H1 (cell line): ENCODE results near the gene FXYD3. TPM values are rescaled to one million over a fixed set of nuclear protein-coding genes. Genes with fewer than 3 reads are reported as not detected.

Experiments used
- CTCF ChIA-PET: fragments of 300-600 bp; sonication (Branson Sonifier 250); formaldehyde crosslinking; loops from one replicate; lab custom pipeline; 2021; ENCODE audit not compliant: partially characterized antibody; lab: Charles Lee
- POLR2A ChIA-PET: fragments of 300-600 bp; sonication (Branson Sonifier 250); formaldehyde crosslinking; loops from one replicate; lab custom pipeline; 2021; ENCODE audit warnings: inconsistent platforms; ENCODE audit not compliant: partially characterized antibody; lab: Charles Lee
- DNase-seq, 2 experiments: peaks; one replicate each; pipeline versions ENCODE4 v3.0.0 to v3.0.0-alpha.2; 2010 to 2022; ENCODE audit warnings: low spot score in 2 of 2, low read depth in 1 of 2, mixed read lengths in 1 of 2
- FAIRE-seq: peaks from 2 replicates; lab custom pipeline; 2011; peaks lifted over from hg19 to GRCh38; lab: Jason Lieb, UNC
- H2AFZ ChIP-seq: 2 replicates; pipeline ENCODE4 v1.8.1; 2012; ENCODE audit warnings: low read length, inconsistent platforms
- H2AK5ac ChIP-seq: 2 replicates; pipeline ENCODE4 v1.6.1; 2013; ENCODE audit warnings: low read depth, low read length
- H2BK120ac ChIP-seq: replicated peaks from 2 replicates; pipeline ENCODE3; 2013; ENCODE audit warnings: low read depth, low read length, inconsistent platforms
- H2BK12ac ChIP-seq: 2 replicates; pipeline ENCODE4 v1.6.1; 2013; ENCODE audit warnings: low read depth, low read length
- H2BK15ac ChIP-seq: 2 replicates; pipeline ENCODE4 v1.6.1; 2013; ENCODE audit warnings: low read length
- H2BK20ac ChIP-seq: 2 replicates; pipeline ENCODE4 v1.6.1; 2013; ENCODE audit warnings: low read length
- H2BK5ac ChIP-seq: 2 replicates; pipeline ENCODE4 v1.6.1; 2013; ENCODE audit warnings: low read depth, low read length
- H3K14ac ChIP-seq: 2 replicates; pipeline ENCODE4 v1.6.1; 2013; ENCODE audit warnings: inconsistent platforms; ENCODE audit not compliant: insufficient read length
- H3K18ac ChIP-seq: 2 replicates; pipeline ENCODE4 v1.6.1; 2013; ENCODE audit warnings: low read length; ENCODE audit errors: extremely low read depth
- H3K23ac ChIP-seq: 2 replicates; pipeline ENCODE4 v1.6.1; 2013; ENCODE audit warnings: inconsistent platforms; ENCODE audit not compliant: insufficient read length
- H3K23me2 ChIP-seq: 2 replicates; pipeline ENCODE4 v1.6.1; 2013; ENCODE audit warnings: low read depth, low read length
- H3K27ac ChIP-seq: 2 replicates; pipeline ENCODE4 v1.6.1; 2011; ENCODE audit warnings: low read depth, low read length, inconsistent platforms
- H3K27me3 ChIP-seq, 4 experiments: replicated peaks in 1 of 4; 1 replicate in 1 of 4; 2 replicates in 3 of 4; pipeline versions ENCODE4 v1.6.1 to v1.8.1; 2011 to 2013; ENCODE audit warnings: low read length in 3 of 4, mild to moderate bottlenecking in 3 of 4, inconsistent platforms in 2 of 4, mixed read lengths in 2 of 4, moderate library complexity in 1 of 4; ENCODE audit not compliant: control insufficient read depth in 3 of 4, insufficient read depth in 3 of 4; ENCODE audit errors: extremely low read depth in 1 of 4
- H3K36me3 ChIP-seq, 4 experiments: 2 replicates each; pipeline versions ENCODE4 v1.6.1 to v1.8.1; 2011 to 2013; ENCODE audit warnings: mild to moderate bottlenecking in 4 of 4, low read length in 3 of 4, moderate library complexity in 2 of 4, control low read depth in 1 of 4, inconsistent platforms in 1 of 4; ENCODE audit not compliant: insufficient read depth in 4 of 4, control insufficient read depth in 2 of 4
- H3K4ac ChIP-seq: replicated peaks from 2 replicates; pipeline ENCODE3; 2013; ENCODE audit warnings: low read length, low read depth, mixed read lengths, inconsistent platforms; ENCODE audit not compliant: insufficient read length
- H3K4me1 ChIP-seq, 4 experiments: replicated peaks in 1 of 4; 1 replicate in 1 of 4; 2 replicates in 3 of 4; pipeline versions ENCODE4 v1.6.1 to v1.8.1; 2011 to 2013; ENCODE audit warnings: low read length in 3 of 4, inconsistent platforms in 2 of 4, mixed read lengths in 1 of 4; ENCODE audit not compliant: insufficient read depth in 4 of 4, control insufficient read depth in 3 of 4
- H3K4me2 ChIP-seq, 2 experiments: 2 replicates each; pipeline versions ENCODE4 v1.6.1 to v1.8.1; 2011 to 2013; ENCODE audit warnings: low read depth in 2 of 2, low read length in 2 of 2, control low read depth in 1 of 2, inconsistent platforms in 1 of 2, mild to moderate bottlenecking in 1 of 2; ENCODE audit not compliant: insufficient read depth in 1 of 2
- H3K4me3 ChIP-seq, 4 experiments: fragments of 200-600, 300-600 bp in 1 of 4; sonication (generic), shearing (Covaris generic), sonication (Bioruptor Twin) in 1 of 4; 2 replicates each; pipeline versions ENCODE4 v1.5.1 to v1.8.1; 2011 to 2016; ENCODE audit warnings: low read length in 4 of 4, low read depth in 3 of 4, control low read depth in 2 of 4, inconsistent platforms in 2 of 4, mild to moderate bottlenecking in 2 of 4, mixed read lengths in 1 of 4, moderate library complexity in 1 of 4; ENCODE audit not compliant: insufficient read depth in 2 of 4; ENCODE audit errors: extremely low read depth in 1 of 4
- H3K56ac ChIP-seq: replicated peaks from 2 replicates; pipeline ENCODE3; 2013; ENCODE audit warnings: low read depth, mild to moderate bottlenecking, mixed read lengths, low read length, inconsistent platforms; ENCODE audit not compliant: insufficient read length
- H3K79me1 ChIP-seq: 2 replicates; pipeline ENCODE4 v1.6.1; 2013; ENCODE audit warnings: low read depth, low read length, control low read depth
- H3K79me2 ChIP-seq, 2 experiments: 2 replicates each; pipeline versions ENCODE4 v1.6.1 to v1.8.1; 2012 to 2013; ENCODE audit warnings: low read length in 2 of 2, mild to moderate bottlenecking in 2 of 2, inconsistent platforms in 1 of 2; ENCODE audit not compliant: insufficient read depth in 2 of 2, control insufficient read depth in 1 of 2
- H3K9ac ChIP-seq, 4 experiments: replicated peaks in 1 of 4; 1 replicate in 1 of 4; 2 replicates in 3 of 4; pipeline versions ENCODE4 v1.6.1 to v1.8.1; 2011 to 2013; ENCODE audit warnings: low read depth in 3 of 4, low read length in 3 of 4, control low read depth in 2 of 4, mild to moderate bottlenecking in 2 of 4, moderate library complexity in 2 of 4, inconsistent platforms in 1 of 4; ENCODE audit errors: extremely low read depth in 1 of 4
- H3K9me3 ChIP-seq, 2 experiments: 2 replicates each; pipeline versions ENCODE4 v1.6.1 to v1.8.1; 2012 to 2013; ENCODE audit warnings: mild to moderate bottlenecking in 2 of 2, moderate library complexity in 2 of 2, control low read depth in 1 of 2, inconsistent platforms in 1 of 2, low read depth in 1 of 2, low read length in 1 of 2, mixed read lengths in 1 of 2; ENCODE audit not compliant: insufficient read depth in 2 of 2
- H4K20me1 ChIP-seq, 2 experiments: replicated peaks in 1 of 2; 2 replicates each; pipeline versions ENCODE3 to v1.8.1; 2011 to 2013; ENCODE audit warnings: inconsistent platforms in 2 of 2, low read length in 2 of 2, mild to moderate bottlenecking in 1 of 2; ENCODE audit not compliant: insufficient read depth in 2 of 2, control insufficient read depth in 1 of 2
- H4K5ac ChIP-seq: 2 replicates; pipeline ENCODE4 v1.6.1; 2013; ENCODE audit warnings: low read length, low read depth, mixed read lengths, inconsistent platforms; ENCODE audit not compliant: insufficient read length
- H4K8ac ChIP-seq: 2 replicates; pipeline ENCODE4 v1.8.0; 2013; ENCODE audit warnings: mild to moderate bottlenecking, moderate library complexity, low read length, inconsistent platforms; ENCODE audit not compliant: insufficient read depth; ENCODE audit errors: extremely low read depth
- H4K91ac ChIP-seq: replicated peaks from 2 replicates; pipeline ENCODE3; 2013; ENCODE audit warnings: low read length, mixed read lengths, inconsistent platforms; ENCODE audit not compliant: insufficient read length
- BRCA1 ChIP-seq: IDR thresholded peaks from 2 replicates; pipeline ENCODE4 v1.6.1; 2012; ENCODE audit warnings: low read depth, low read length, improper control_type of control experiment
- CHD1 ChIP-seq: IDR thresholded peaks from 2 replicates; pipeline ENCODE4 v1.6.1; 2012; ENCODE audit warnings: low read depth, low read length, improper control_type of control experiment
- EP300 ChIP-seq, 2 experiments: IDR thresholded peaks; 1 replicate in 1 of 2; 2 replicates in 1 of 2; pipeline ENCODE4 v1.6.1; 2011 to 2012; ENCODE audit warnings: low read depth in 2 of 2, low read length in 2 of 2, mild to moderate bottlenecking in 2 of 2, borderline replicate concordance in 1 of 2, inconsistent platforms in 1 of 2, moderate library complexity in 1 of 2
- EZH2 ChIP-seq: fragments of 200-600 bp; sonication (generic); IDR thresholded peaks from 2 replicates; pipeline ENCODE4 v1.7.1; 2012; ENCODE audit warnings: low read depth, mild to moderate bottlenecking, moderate library complexity, low read length, inconsistent platforms; ENCODE audit not compliant: severe bottlenecking
- HDAC6 ChIP-seq: IDR thresholded peaks from one replicate; pipeline ENCODE4 v1.7.1; 2012; ENCODE audit warnings: low read depth, mild to moderate bottlenecking, inconsistent platforms, low read length, moderate library complexity
- RAD21 ChIP-seq, 2 experiments: IDR thresholded peaks in 1 of 2; conservative IDR thresholded peaks in 1 of 2; 2 replicates each; pipeline ENCODE4 v1.6.1; 2011; ENCODE audit warnings: low read depth in 2 of 2, low read length in 2 of 2, improper control_type of control experiment in 1 of 2, inconsistent platforms in 1 of 2, mild to moderate bottlenecking in 1 of 2, moderate library complexity in 1 of 2
- SIRT6 ChIP-seq: IDR thresholded peaks from one replicate; pipeline ENCODE4 v1.7.1; 2012; ENCODE audit warnings: low read length, inconsistent platforms
- SIX5 ChIP-seq: IDR thresholded peaks from 2 replicates; pipeline ENCODE4 v1.6.1; 2011; ENCODE audit warnings: mild to moderate bottlenecking, low read depth, low read length
- SP1 ChIP-seq: IDR thresholded peaks from 2 replicates; pipeline ENCODE4 v1.6.1; 2011; ENCODE audit warnings: low read depth, low read length
- SUZ12 ChIP-seq: fragments of 200-600 bp; sonication (generic); IDR thresholded peaks from 2 replicates; pipeline ENCODE4 v1.6.1; 2012; ENCODE audit warnings: mild to moderate bottlenecking, inconsistent platforms, low read length, moderate library complexity, mixed read lengths
- TAF7 ChIP-seq: optimal IDR thresholded peaks from 2 replicates; pipeline ENCODE3; 2011; ENCODE audit warnings: low read depth, mild to moderate bottlenecking, inconsistent platforms, low read length, moderate library complexity, borderline replicate concordance
- WGBS, 2 experiments: shearing (Covaris generic) in 1 of 2; methylation state at CpG; one replicate each; pipeline versions ENCODE4 v1.1.6 to v1.1.7; 2013 to 2015; ENCODE audit warnings: low lambda C conversion rate in 2 of 2, mixed read lengths in 2 of 2, inconsistent platforms in 1 of 2, low coverage in 1 of 2, missing lambda C conversion rate in 1 of 2; ENCODE audit not compliant: insufficient replicate concordance in 2 of 2, insufficient coverage in 1 of 2, insufficient read length in 1 of 2; ENCODE audit errors: extremely low coverage in 1 of 2, missing lambda C conversion rate in 1 of 2; 5-methylcytosine and 5-hydroxymethylcytosine counted together
- polyA plus RNA-seq, 7 experiments: library from polyadenylated mRNA; depleted of rRNA in 3 of 7; stranded (reverse) in 5 of 7; unstranded in 2 of 7; fragments of >200 nt in 5 of 7; fragments of 200-250 nt in 2 of 7; gene quantifications; 1 replicate in 5 of 7; 2 replicates in 1 of 7; 4 replicates in 1 of 7; pipeline versions ENCODE4 v1.2.1 to v1.2.3, GENCODE V29; 2011 to 2013; ENCODE audit warnings: missing spikeins in 2 of 7, mixed read lengths in 2 of 7
- total RNA-seq: library from RNA; stranded (reverse); fragmentation: NEBNext Ultra II Directional; extraction: Animal tissue kit (Norgen Biotek cat#: 25700); gene quantifications from 2 replicates; pipeline ENCODE4 v1.2.1, GENCODE V29; 2021

FXYD3 gene
- total and polyA plus RNA-seq, 2 of the 8 experiments (the other 6 are each of a cell fraction or from before 2014, with no cell fraction given) = 0.33 TPM; not detected in 1

- Histone ChIP-seq H3K23me2 (peaks cover 4% of the 10 kb centered on the region), H3K9ac (no peak overlapping the region), H2AFZ (no peak overlapping the region), H3K9me3 (no peaks in the 10 kb centered on the region), H2BK20ac (no peak overlapping the region), H3K79me2 (no peaks in the 10 kb centered on the region), H4K91ac (no peak overlapping the region), H4K5ac (no peak overlapping the region), H3K4me2 (no peak overlapping the region), H2BK120ac (no peak overlapping the region), H3K18ac (no peak overlapping the region), H3K4ac (no peak overlapping the region), H3K27me3 (no peaks in the 10 kb centered on the region; a peak in 1 of 7 replicates), H3K4me1 (peaks cover 3 to 11% (median 6%) of the 10 kb centered on the region in 4 experiments; a peak in 5 of 7 replicates), H3K36me3 (no peaks in the 10 kb centered on the region), H4K20me1 (no peaks in the 10 kb centered on the region), H3K23ac (no peak overlapping the region), H4K8ac (no peak overlapping the region), H3K4me3 (no peak overlapping the region), H3K79me1 (no peaks in the 10 kb centered on the region), H2AK5ac (no peak overlapping the region), H3K27ac (no peak overlapping the region), H2BK15ac (0 out of 2 replicates have a peak overlapping the region, but pooled peaks have one; percentile 3), H3K56ac (no peak overlapping the region), H3K14ac (no peak overlapping the region), H2BK12ac (no peak overlapping the region), H2BK5ac (no peak overlapping the region)
- FAIRE-seq (no peak), DNase-seq (no peak)
- ChIA-PET CTCF (interaction anchor here (0.8 to 1.6 kb wide), 2 partner anchors 14 to 16 kb away, joined by 3 read pairs; no protein-coding TSS in a partner anchor), POLR2A (interaction anchor here (0.6 kb wide), 1 partner anchor 19 kb away, joined by 3 read pairs; no protein-coding TSS in a partner anchor)
- WGBS, 2 experiments = 87% methylated on average over 22 of the region's 31 CpGs; no CpG with 5 or more reads in 1 of the 2 experiments
- TF ChIP-seq RAD21 (IDR thresholded peaks at IDR 0.05 in 1 of 2, conservative IDR thresholded peaks at IDR 0.05 in 1 of 2; ENCODE audit: low read depth in 2 of 2, low read length in 2 of 2) (no peak), BRCA1 (no peak), EZH2 (no peak), CHD1 (no peak), SUZ12 (no peak), SIX5 (no peak), SP1 (no peak), EP300 (IDR thresholded peaks at IDR 0.05; ENCODE audit: borderline replicate concordance in 1 of 2, low read depth in 2 of 2, low read length in 2 of 2) (no peak), SIRT6 (no peak), HDAC6 (no peak), TAF7 (no peak)
Measured at GRCh38 chr19:35130761-35131720, 15.4 kb downstream of the FXYD3 start.
